H1 (cell line): ENCODE results near the gene ORAI3. TPM values are rescaled to one million over a fixed set of nuclear protein-coding genes. Genes with fewer than 3 reads are reported as not detected.

ENCODE experiments used
- BACH1 ChIP-seq: IDR thresholded peaks from 2 replicates; pipeline ENCODE4 v1.6.1; 2012; ENCODE audit warnings: low read length, improper control_type of control experiment
- EP300 ChIP-seq, 2 experiments: IDR thresholded peaks; 1 replicate in 1 of 2; 2 replicates in 1 of 2; pipeline ENCODE4 v1.6.1; 2011 to 2012; ENCODE audit warnings: low read depth in 2 of 2, low read length in 2 of 2, mild to moderate bottlenecking in 2 of 2, borderline replicate concordance in 1 of 2, inconsistent platforms in 1 of 2, moderate library complexity in 1 of 2
- HDAC2 ChIP-seq, 2 experiments: fragments of 300-600 bp in 1 of 2; sonication (generic) in 1 of 2; IDR thresholded peaks; 2 replicates each; pipeline ENCODE4 v1.6.1; 2011 to 2012; ENCODE audit warnings: low read depth in 2 of 2, low read length in 2 of 2, mild to moderate bottlenecking in 2 of 2, moderate library complexity in 2 of 2, borderline replicate concordance in 1 of 2, inconsistent platforms in 1 of 2
- JUND ChIP-seq: IDR thresholded peaks from 2 replicates; pipeline ENCODE4 v1.6.1; 2011; ENCODE audit warnings: mild to moderate bottlenecking, improper control_type of control experiment, low read length
- POLR2AphosphoS5 ChIP-seq: IDR thresholded peaks from 2 replicates; pipeline ENCODE4 v1.6.1; 2011; ENCODE audit warnings: low read depth, low read length
- SP1 ChIP-seq: IDR thresholded peaks from 2 replicates; pipeline ENCODE4 v1.6.1; 2011; ENCODE audit warnings: low read depth, low read length
- SP4 ChIP-seq: IDR thresholded peaks from 2 replicates; pipeline ENCODE4 v1.6.1; 2012; ENCODE audit warnings: low read length, inconsistent platforms
- TAF7 ChIP-seq: optimal IDR thresholded peaks from 2 replicates; pipeline ENCODE3; 2011; ENCODE audit warnings: low read depth, mild to moderate bottlenecking, inconsistent platforms, low read length, moderate library complexity, borderline replicate concordance
- TBP ChIP-seq: IDR thresholded peaks from 2 replicates; pipeline ENCODE4 v1.6.1; 2011; ENCODE audit warnings: low read depth, low read length, improper control_type of control experiment
- YY1 ChIP-seq: IDR thresholded peaks from 2 replicates; pipeline ENCODE4 v1.6.1; 2011; ENCODE audit warnings: low read depth, mild to moderate bottlenecking, low read length
- polyA plus RNA-seq, 7 experiments: library from polyadenylated mRNA; depleted of rRNA in 3 of 7; stranded (reverse) in 5 of 7; unstranded in 2 of 7; fragments of >200 nt in 5 of 7; fragments of 200-250 nt in 2 of 7; gene quantifications; 1 replicate in 5 of 7; 2 replicates in 1 of 7; 4 replicates in 1 of 7; pipeline versions ENCODE4 v1.2.1 to v1.2.3, GENCODE V29; 2011 to 2013; ENCODE audit warnings: missing spikeins in 2 of 7, mixed read lengths in 2 of 7
- total RNA-seq: library from RNA; stranded (reverse); fragmentation: NEBNext Ultra II Directional; extraction: Animal tissue kit (Norgen Biotek cat#: 25700); gene quantifications from 2 replicates; pipeline ENCODE4 v1.2.1, GENCODE V29; 2021
- TF ChIP-seq, protein P1 (sequence below): IDR thresholded peaks from 2 replicates; pipeline ENCODE4 v1.6.1; 2012; ENCODE audit warnings: low read length, inconsistent platforms
- TF ChIP-seq, protein P2 (sequence below), 3 experiments: IDR thresholded peaks; 1 replicate in 2 of 3; 2 replicates in 1 of 3; pipeline versions ENCODE4 v1.5.1 to v1.6.1; 2011; ENCODE audit warnings: low read length in 3 of 3, mild to moderate bottlenecking in 3 of 3, inconsistent platforms in 2 of 3, low read depth in 1 of 3, moderate library complexity in 1 of 3; ENCODE audit not compliant: insufficient read depth in 1 of 3; ENCODE audit errors: control extremely low read depth in 1 of 3

ORAI3 gene
- total and polyA plus RNA-seq, 2 of the 8 experiments (the other 6 are each of a cell fraction or from before 2014, with no cell fraction given): 8.7 to 24.5 TPM

DNA sequence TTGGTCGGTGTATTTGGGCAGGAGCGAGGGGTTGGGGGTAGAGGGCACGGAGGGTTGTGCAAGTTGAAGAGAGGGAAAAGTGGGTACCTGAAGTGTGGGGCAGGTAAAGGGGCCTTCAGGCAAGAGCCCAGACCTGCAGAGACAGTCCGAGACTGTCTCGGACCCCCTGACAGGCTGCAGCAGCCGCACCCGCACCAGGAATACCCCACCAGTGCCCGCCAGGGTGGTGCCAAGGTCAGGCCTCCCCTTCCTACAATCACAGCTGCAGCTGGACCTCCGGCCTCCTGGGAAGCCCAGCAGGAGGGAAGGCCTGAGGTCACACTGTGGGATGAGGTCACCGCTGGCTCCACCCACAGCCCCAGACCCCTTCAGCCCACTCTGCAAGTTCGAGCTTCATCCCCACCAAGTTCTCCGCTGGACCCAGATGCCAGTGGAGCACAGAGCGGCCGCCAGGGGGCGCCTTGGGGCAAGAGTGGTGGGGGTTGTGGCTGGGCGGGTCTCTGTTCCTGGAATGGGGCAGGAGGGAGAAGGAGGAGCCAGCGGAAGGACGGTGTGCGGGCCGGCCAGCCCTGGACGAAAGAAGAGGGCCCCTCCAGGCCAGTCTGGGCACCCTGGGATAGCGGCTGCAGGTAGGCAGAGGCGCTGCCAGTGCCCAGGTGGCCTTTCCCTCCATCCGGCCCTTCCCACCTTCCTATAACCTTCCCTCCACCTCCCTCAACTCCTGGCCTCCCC, 36.0 kb downstream of the ORAI3 start, which contains the start of gene HSD3B7 (continued):
- TF ChIP-seq, protein P1, sequence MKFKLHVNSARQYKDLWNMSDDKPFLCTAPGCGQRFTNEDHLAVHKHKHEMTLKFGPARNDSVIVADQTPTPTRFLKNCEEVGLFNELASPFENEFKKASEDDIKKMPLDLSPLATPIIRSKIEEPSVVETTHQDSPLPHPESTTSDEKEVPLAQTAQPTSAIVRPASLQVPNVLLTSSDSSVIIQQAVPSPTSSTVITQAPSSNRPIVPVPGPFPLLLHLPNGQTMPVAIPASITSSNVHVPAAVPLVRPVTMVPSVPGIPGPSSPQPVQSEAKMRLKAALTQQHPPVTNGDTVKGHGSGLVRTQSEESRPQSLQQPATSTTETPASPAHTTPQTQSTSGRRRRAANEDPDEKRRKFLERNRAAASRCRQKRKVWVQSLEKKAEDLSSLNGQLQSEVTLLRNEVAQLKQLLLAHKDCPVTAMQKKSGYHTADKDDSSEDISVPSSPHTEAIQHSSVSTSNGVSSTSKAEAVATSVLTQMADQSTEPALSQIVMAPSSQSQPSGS: peak; percentile 57; the same call in 1 of the 2 replicates
- no peak for TF ChIP-seq YY1
- TF ChIP-seq SP1: 0 out of 2 replicates have a peak, but pooled peaks have one; percentile 14
- no peak for TF ChIP-seq EP300 (IDR thresholded peaks at IDR 0.05; ENCODE audit: borderline replicate concordance in 1 of 2, low read depth in 2 of 2, low read length in 2 of 2)
- TF ChIP-seq HDAC2 (IDR thresholded peaks at IDR 0.05; ENCODE audit: borderline replicate concordance in 1 of 2, low read depth in 2 of 2, low read length in 2 of 2): no peak
- TF ChIP-seq BACH1: peak; percentile 35; the same call in 1 of the 2 replicates
- TF ChIP-seq TBP: no peak
- no peak for TF ChIP-seq TAF7
- TF ChIP-seq POLR2AphosphoS5: 0 out of 2 replicates have a peak, but pooled peaks have one; percentile 16
- TF ChIP-seq, protein P2, sequence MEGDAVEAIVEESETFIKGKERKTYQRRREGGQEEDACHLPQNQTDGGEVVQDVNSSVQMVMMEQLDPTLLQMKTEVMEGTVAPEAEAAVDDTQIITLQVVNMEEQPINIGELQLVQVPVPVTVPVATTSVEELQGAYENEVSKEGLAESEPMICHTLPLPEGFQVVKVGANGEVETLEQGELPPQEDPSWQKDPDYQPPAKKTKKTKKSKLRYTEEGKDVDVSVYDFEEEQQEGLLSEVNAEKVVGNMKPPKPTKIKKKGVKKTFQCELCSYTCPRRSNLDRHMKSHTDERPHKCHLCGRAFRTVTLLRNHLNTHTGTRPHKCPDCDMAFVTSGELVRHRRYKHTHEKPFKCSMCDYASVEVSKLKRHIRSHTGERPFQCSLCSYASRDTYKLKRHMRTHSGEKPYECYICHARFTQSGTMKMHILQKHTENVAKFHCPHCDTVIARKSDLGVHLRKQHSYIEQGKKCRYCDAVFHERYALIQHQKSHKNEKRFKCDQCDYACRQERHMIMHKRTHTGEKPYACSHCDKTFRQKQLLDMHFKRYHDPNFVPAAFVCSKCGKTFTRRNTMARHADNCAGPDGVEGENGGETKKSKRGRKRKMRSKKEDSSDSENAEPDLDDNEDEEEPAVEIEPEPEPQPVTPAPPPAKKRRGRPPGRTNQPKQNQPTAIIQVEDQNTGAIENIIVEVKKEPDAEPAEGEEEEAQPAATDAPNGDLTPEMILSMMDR (IDR thresholded peaks at IDR 0.05; ENCODE audit: control extremely low read depth in 1 of 3, insufficient read depth in 1 of 3, low read depth in 1 of 3, low read length in 3 of 3): peak; percentile 88 to 96 (median 94)
- peak; percentile 61; the same call in 1 of the 2 replicates for TF ChIP-seq JUND
- peak; percentile 70; the same call in 1 of the 2 replicates for TF ChIP-seq SP4
- TF ChIP-seq, all 59 proteins: peak for 13
